HEK293T (cell line): ENCODE data around the gene ZNF263.

Experiments
- CTBP1 ChIP-seq: fragments of 450-650 bp; IDR thresholded peaks from 2 replicates; pipeline ENCODE4 v1.6.1; 2016; ENCODE audit warnings: borderline replicate concordance
- TARDBP ChIP-seq: fragments of 450-650 bp; IDR thresholded peaks from 2 replicates; pipeline ENCODE4 v1.6.1; 2016
- TF ChIP-seq, protein P1 (sequence below): fragments of 450-650 bp; IDR thresholded peaks from 2 replicates; pipeline ENCODE4 v1.6.1; 2016

- TF ChIP-seq CTBP1 (no peak), TARDBP (no peak)
- TF ChIP-seq, protein P1, sequence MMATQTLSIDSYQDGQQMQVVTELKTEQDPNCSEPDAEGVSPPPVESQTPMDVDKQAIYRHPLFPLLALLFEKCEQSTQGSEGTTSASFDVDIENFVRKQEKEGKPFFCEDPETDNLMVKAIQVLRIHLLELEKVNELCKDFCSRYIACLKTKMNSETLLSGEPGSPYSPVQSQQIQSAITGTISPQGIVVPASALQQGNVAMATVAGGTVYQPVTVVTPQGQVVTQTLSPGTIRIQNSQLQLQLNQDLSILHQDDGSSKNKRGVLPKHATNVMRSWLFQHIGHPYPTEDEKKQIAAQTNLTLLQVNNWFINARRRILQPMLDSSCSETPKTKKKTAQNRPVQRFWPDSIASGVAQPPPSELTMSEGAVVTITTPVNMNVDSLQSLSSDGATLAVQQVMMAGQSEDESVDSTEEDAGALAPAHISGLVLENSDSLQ = no peak
Observed at GRCh38 chr16:3285131-3285530, 1.8 kb downstream of the ZNF263 start.
